H1 (cell line): ENCODE results near the gene PAQR5. TPM values are rescaled to one million over a fixed set of nuclear protein-coding genes. Genes with fewer than 3 reads are reported as not detected.
A peak's percentile ranks its signal among the peaks of the same experiment; 100 is the strongest.

ENCODE experiments used
- ASH2L ChIP-seq: fragments of 200-600, 300-600 bp; sonication (generic); IDR thresholded peaks from one replicate; pipeline ENCODE4 v1.7.1; 2017; ENCODE audit warnings: low read length
- ATF3 ChIP-seq: IDR thresholded peaks from 2 replicates; pipeline ENCODE4 v1.6.1; 2011; ENCODE audit warnings: low read depth, mild to moderate bottlenecking, low read length; ENCODE audit not compliant: insufficient read depth
- CBX5 ChIP-seq: fragments of 300-800, 300-1000 bp; sonication (generic); IDR thresholded peaks from 2 replicates; pipeline ENCODE4 v1.7.1; 2016; ENCODE audit warnings: antibody characterized with exemption, low read length, low read depth
- CBX8 ChIP-seq: fragments of 300-800, 300-1000 bp; sonication (generic); IDR thresholded peaks from 2 replicates; pipeline ENCODE4 v1.7.1; 2016; ENCODE audit warnings: low read depth, low read length, borderline replicate concordance
- EP300 ChIP-seq, 2 experiments: IDR thresholded peaks; 1 replicate in 1 of 2; 2 replicates in 1 of 2; pipeline ENCODE4 v1.6.1; 2011 to 2012; ENCODE audit warnings: low read depth in 2 of 2, low read length in 2 of 2, mild to moderate bottlenecking in 2 of 2, borderline replicate concordance in 1 of 2, inconsistent platforms in 1 of 2, moderate library complexity in 1 of 2
- FOSL1 ChIP-seq: IDR thresholded peaks from 2 replicates; pipeline ENCODE4 v1.6.1; 2011; ENCODE audit warnings: mild to moderate bottlenecking, low read depth, low read length, moderate library complexity; ENCODE audit not compliant: insufficient read depth
- JUN ChIP-seq: IDR thresholded peaks from 2 replicates; pipeline ENCODE4 v1.6.1; 2011; ENCODE audit warnings: low read depth, mild to moderate bottlenecking, improper control_type of control experiment, low read length
- JUND ChIP-seq: IDR thresholded peaks from 2 replicates; pipeline ENCODE4 v1.6.1; 2011; ENCODE audit warnings: mild to moderate bottlenecking, improper control_type of control experiment, low read length
- KDM4A ChIP-seq: IDR thresholded peaks from one replicate; pipeline ENCODE4 v1.7.1; 2012; ENCODE audit warnings: low read depth, mild to moderate bottlenecking, moderate library complexity, low read length, inconsistent platforms; ENCODE audit not compliant: severe bottlenecking
- PHF8 ChIP-seq: fragments of 200-600 bp; sonication (generic); conservative IDR thresholded peaks from 2 replicates; pipeline ENCODE4 v1.7.1; 2012; ENCODE audit warnings: low read depth, mild to moderate bottlenecking, inconsistent platforms, low read length, moderate library complexity
- POLR2A ChIP-seq, 2 experiments: IDR thresholded peaks; 1 replicate in 1 of 2; 2 replicates in 1 of 2; pipeline ENCODE4 v1.6.1; 2011; ENCODE audit warnings: low read depth in 2 of 2, low read length in 2 of 2, mild to moderate bottlenecking in 2 of 2; ENCODE audit errors: control extremely low read depth in 1 of 2
- POLR2AphosphoS5 ChIP-seq: IDR thresholded peaks from 2 replicates; pipeline ENCODE4 v1.6.1; 2011; ENCODE audit warnings: low read depth, low read length
- POU5F1 ChIP-seq: IDR thresholded peaks from 2 replicates; pipeline ENCODE4 v1.6.1; 2011; ENCODE audit warnings: low read depth, mild to moderate bottlenecking, low read length, moderate library complexity
- RAD21 ChIP-seq, 2 experiments: IDR thresholded peaks in 1 of 2; conservative IDR thresholded peaks in 1 of 2; 2 replicates each; pipeline ENCODE4 v1.6.1; 2011; ENCODE audit warnings: low read depth in 2 of 2, low read length in 2 of 2, improper control_type of control experiment in 1 of 2, inconsistent platforms in 1 of 2, mild to moderate bottlenecking in 1 of 2, moderate library complexity in 1 of 2
- RFX5 ChIP-seq: IDR thresholded peaks from 2 replicates; pipeline ENCODE4 v1.6.1; 2011; ENCODE audit warnings: low read depth, low read length, improper control_type of control experiment, borderline replicate concordance
- SAP30 ChIP-seq: fragments of 300-600 bp; sonication (generic); IDR thresholded peaks from 2 replicates; pipeline ENCODE4 v1.7.1; 2012; ENCODE audit warnings: low read length, moderate library complexity, mild to moderate bottlenecking, inconsistent platforms; ENCODE audit not compliant: insufficient read depth, insufficient replicate concordance
- SIN3A ChIP-seq, 2 experiments: IDR thresholded peaks in 1 of 2; conservative IDR thresholded peaks in 1 of 2; 2 replicates each; pipeline ENCODE4 v1.6.1; 2011 to 2012; ENCODE audit warnings: low read length in 2 of 2, improper control_type of control experiment in 1 of 2, low read depth in 1 of 2, mild to moderate bottlenecking in 1 of 2
- SIRT6 ChIP-seq: IDR thresholded peaks from one replicate; pipeline ENCODE4 v1.7.1; 2012; ENCODE audit warnings: low read length, inconsistent platforms
- SIX5 ChIP-seq: IDR thresholded peaks from 2 replicates; pipeline ENCODE4 v1.6.1; 2011; ENCODE audit warnings: mild to moderate bottlenecking, low read depth, low read length
- SP1 ChIP-seq: IDR thresholded peaks from 2 replicates; pipeline ENCODE4 v1.6.1; 2011; ENCODE audit warnings: low read depth, low read length
- SP4 ChIP-seq: IDR thresholded peaks from 2 replicates; pipeline ENCODE4 v1.6.1; 2012; ENCODE audit warnings: low read length, inconsistent platforms
- SUZ12 ChIP-seq: fragments of 200-600 bp; sonication (generic); IDR thresholded peaks from 2 replicates; pipeline ENCODE4 v1.6.1; 2012; ENCODE audit warnings: mild to moderate bottlenecking, inconsistent platforms, low read length, moderate library complexity, mixed read lengths
- TCF12 ChIP-seq: IDR thresholded peaks from 2 replicates; pipeline ENCODE4 v1.6.1; 2011; ENCODE audit warnings: low read depth, mild to moderate bottlenecking, low read length
- polyA plus RNA-seq, 7 experiments: library from polyadenylated mRNA; depleted of rRNA in 3 of 7; stranded (reverse) in 5 of 7; unstranded in 2 of 7; fragments of >200 nt in 5 of 7; fragments of 200-250 nt in 2 of 7; gene quantifications; 1 replicate in 5 of 7; 2 replicates in 1 of 7; 4 replicates in 1 of 7; pipeline versions ENCODE4 v1.2.1 to v1.2.3, GENCODE V29; 2011 to 2013; ENCODE audit warnings: missing spikeins in 2 of 7, mixed read lengths in 2 of 7
- total RNA-seq: library from RNA; stranded (reverse); fragmentation: NEBNext Ultra II Directional; extraction: Animal tissue kit (Norgen Biotek cat#: 25700); gene quantifications from 2 replicates; pipeline ENCODE4 v1.2.1, GENCODE V29; 2021
- TF ChIP-seq, protein P1 (sequence below): IDR thresholded peaks from 2 replicates; pipeline ENCODE4 v1.6.1; 2012; ENCODE audit warnings: inconsistent platforms

The PAQR5 gene
- total and polyA plus RNA-seq, 2 of the 8 experiments (the other 6 are each of a cell fraction or from before 2014, with no cell fraction given), result 8.7 to 18.1 TPM

GRCh38 chr15:69413822-69414700, 115.3 kb downstream of the PAQR5 start, which contains the start of gene KIF23 (continued):
- TF ChIP-seq, protein P1, sequence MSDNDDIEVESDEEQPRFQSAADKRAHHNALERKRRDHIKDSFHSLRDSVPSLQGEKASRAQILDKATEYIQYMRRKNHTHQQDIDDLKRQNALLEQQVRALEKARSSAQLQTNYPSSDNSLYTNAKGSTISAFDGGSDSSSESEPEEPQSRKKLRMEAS, result peak; percentile 96
- TF ChIP-seq EP300 (IDR thresholded peaks at IDR 0.05; ENCODE audit: borderline replicate concordance in 1 of 2, low read depth in 2 of 2, low read length in 2 of 2) (no peak), SUZ12 (no peak), SIX5 (no peak), JUN (no peak), POU5F1 (no peak), ASH2L (no peak), PHF8 (peak; percentile 81), ATF3 (no peak), JUND (no peak), SP4 (no peak), POLR2A (IDR thresholded peaks at IDR 0.05; ENCODE audit: control extremely low read depth in 1 of 2, low read depth in 2 of 2, low read length in 2 of 2) (peak; percentile 76; a peak in 2 of 3 replicates), TCF12 (no peak), RAD21 (IDR thresholded peaks at IDR 0.05 in 1 of 2, conservative IDR thresholded peaks at IDR 0.05 in 1 of 2; ENCODE audit: low read depth in 2 of 2, low read length in 2 of 2) (no peak), SP1 (peak; percentile 61), KDM4A (peak; percentile 81), CBX5 (no peak), FOSL1 (no peak), SIRT6 (no peak), CBX8 (no peak), RFX5 (no peak), SIN3A (conservative IDR thresholded peaks at IDR 0.05 in 1 of 2, IDR thresholded peaks at IDR 0.05 in 1 of 2; ENCODE audit: low read depth in 1 of 2, low read length in 2 of 2) (peak; percentile 96 to 98), POLR2AphosphoS5 (peak; percentile 78), SAP30 (peak; percentile 98)
